Fibroblast of lung (primary cell): ENCODE measurements around the gene CNNM3. TPM values are rescaled to one million over a fixed set of nuclear protein-coding genes. Genes with fewer than 3 reads are reported as not detected.

Experiments
- DNase-seq, 2 donors: peaks; one replicate each; pipeline versions ENCODE4 v3.0.0 to v3.0.0-alpha.2; 2010; ENCODE audit warnings: low read depth in 2 of 2
- H2AFZ ChIP-seq: 2 replicates; pipeline ENCODE4 v1.5.1; 2012; ENCODE audit warnings: low read length, control low read depth, inconsistent platforms
- H3K27ac ChIP-seq: 2 replicates; pipeline ENCODE4 v1.5.1; 2011; ENCODE audit warnings: low read length, control low read depth; ENCODE audit not compliant: insufficient read depth
- H3K27me3 ChIP-seq: 2 replicates; pipeline ENCODE4 v1.5.1; 2011; ENCODE audit warnings: mild to moderate bottlenecking, low read length; ENCODE audit not compliant: control insufficient read depth, insufficient read depth
- H3K36me3 ChIP-seq: 2 replicates; pipeline ENCODE4 v1.5.1; 2011; ENCODE audit warnings: low read length; ENCODE audit not compliant: control insufficient read depth, insufficient read depth
- H3K4me1 ChIP-seq: 2 replicates; pipeline ENCODE4 v1.5.1; 2011; ENCODE audit warnings: low read length; ENCODE audit not compliant: control insufficient read depth, insufficient read depth; ENCODE audit errors: extremely low read depth
- H3K4me2 ChIP-seq: 2 replicates; pipeline ENCODE4 v1.5.1; 2011; ENCODE audit warnings: low read length, control low read depth; ENCODE audit not compliant: insufficient read depth; ENCODE audit errors: extremely low read depth
- H3K4me3 ChIP-seq, 4 experiments: fragments of 200-600 bp in 1 of 4; sonication (generic) in 1 of 4; replicated peaks in 1 of 4; 2 replicates each; pipeline ENCODE4 v1.5.1; 2011 to 2016; ENCODE audit warnings: low read length in 4 of 4, low read depth in 3 of 4, mild to moderate bottlenecking in 3 of 4, control low read depth in 2 of 4, inconsistent platforms in 1 of 4, mixed read lengths in 1 of 4; ENCODE audit not compliant: insufficient read depth in 1 of 4; ENCODE audit errors: control extremely low read depth in 1 of 4
- H3K79me2 ChIP-seq: 2 replicates; pipeline ENCODE4 v1.5.1; 2012; ENCODE audit warnings: mild to moderate bottlenecking, low read length, inconsistent platforms; ENCODE audit not compliant: control insufficient read depth, insufficient read depth
- H3K9ac ChIP-seq: 2 replicates; pipeline ENCODE4 v1.5.1; 2011; ENCODE audit warnings: mild to moderate bottlenecking, low read length, control low read depth; ENCODE audit not compliant: insufficient read depth
- H3K9me3 ChIP-seq: 2 replicates; pipeline ENCODE4 v1.5.1; 2012; ENCODE audit warnings: low read depth, low read length; ENCODE audit not compliant: control insufficient read depth, insufficient read depth
- H4K20me1 ChIP-seq: 2 replicates; pipeline ENCODE4 v1.5.1; 2011; ENCODE audit warnings: low read length; ENCODE audit not compliant: control insufficient read depth, insufficient read depth; ENCODE audit errors: extremely low read depth
- EZH2 ChIP-seq: IDR thresholded peaks from 2 replicates; pipeline ENCODE4 v1.5.1; 2012; ENCODE audit warnings: low read length, control low read depth, mild to moderate bottlenecking; ENCODE audit errors: missing control alignments
- polyA plus RNA-seq, 2 donors: library from polyadenylated mRNA; depleted of rRNA in 1 of 2; stranded (reverse) in 1 of 2; unstranded in 1 of 2; fragments of >200 nt; gene quantifications; 2 replicates each; pipeline ENCODE4 v1.2.1, GENCODE V29; 2011 to 2012; ENCODE audit warnings: missing spikeins in 1 of 2
- total RNA-seq: library from RNA; depleted of rRNA; stranded (reverse); fragments of >200 nt; gene quantifications from 2 replicates; pipeline ENCODE4 v1.2.1, GENCODE V29; 2014
- TF ChIP-seq, protein P1 (sequence below), 2 donors: IDR thresholded peaks in 1 of 2; conservative IDR thresholded peaks in 1 of 2; 1 replicate in 1 of 2; 2 replicates in 1 of 2; pipeline ENCODE4 v1.5.1; 2011 to 2012; ENCODE audit warnings: low read length in 2 of 2, control low read depth in 1 of 2, inconsistent platforms in 1 of 2, low read depth in 1 of 2, mild to moderate bottlenecking in 1 of 2

The CNNM3 gene
- total and polyA plus RNA-seq, 2 donors (not counting 1 experiment from before 2014, with no cell fraction given), result 4.3 to 9.9 TPM

DNA sequence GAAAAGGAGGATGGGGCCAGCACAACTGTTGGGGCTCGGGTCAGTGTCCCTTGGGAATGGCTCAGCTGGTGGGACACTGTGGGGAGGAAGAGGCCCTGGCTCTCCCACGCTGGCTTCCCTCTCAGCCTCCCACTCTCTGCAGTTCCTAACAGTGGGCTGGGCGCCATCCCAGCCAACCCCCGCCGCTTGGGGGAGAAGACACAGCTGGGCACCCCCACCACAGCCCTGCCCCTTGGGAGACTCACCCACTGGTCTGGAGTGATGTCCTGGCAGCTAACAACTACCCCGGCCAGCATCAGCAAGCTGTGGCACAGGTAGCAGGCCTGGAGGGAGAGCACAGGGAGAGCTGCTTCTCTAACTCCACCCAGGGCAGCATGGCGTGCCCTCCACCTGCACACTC is 62.1 kb downstream of the CNNM3 start:
- Histone ChIP-seq H3K27ac (no peak overlapping the region), H3K4me1 (no peaks in the 10 kb centered on the region), H3K4me3 (no peak overlapping the region), H2AFZ (no peak overlapping the region), H3K79me2 (no peaks in the 10 kb centered on the region), H3K9ac (no peak overlapping the region), H3K4me2 (no peak overlapping the region), H3K27me3 (peaks cover 10% of the 10 kb centered on the region), H4K20me1 (no peaks in the 10 kb centered on the region), H3K9me3 (no peaks in the 10 kb centered on the region), H3K36me3 (no peaks in the 10 kb centered on the region)
- TF ChIP-seq, protein P1, sequence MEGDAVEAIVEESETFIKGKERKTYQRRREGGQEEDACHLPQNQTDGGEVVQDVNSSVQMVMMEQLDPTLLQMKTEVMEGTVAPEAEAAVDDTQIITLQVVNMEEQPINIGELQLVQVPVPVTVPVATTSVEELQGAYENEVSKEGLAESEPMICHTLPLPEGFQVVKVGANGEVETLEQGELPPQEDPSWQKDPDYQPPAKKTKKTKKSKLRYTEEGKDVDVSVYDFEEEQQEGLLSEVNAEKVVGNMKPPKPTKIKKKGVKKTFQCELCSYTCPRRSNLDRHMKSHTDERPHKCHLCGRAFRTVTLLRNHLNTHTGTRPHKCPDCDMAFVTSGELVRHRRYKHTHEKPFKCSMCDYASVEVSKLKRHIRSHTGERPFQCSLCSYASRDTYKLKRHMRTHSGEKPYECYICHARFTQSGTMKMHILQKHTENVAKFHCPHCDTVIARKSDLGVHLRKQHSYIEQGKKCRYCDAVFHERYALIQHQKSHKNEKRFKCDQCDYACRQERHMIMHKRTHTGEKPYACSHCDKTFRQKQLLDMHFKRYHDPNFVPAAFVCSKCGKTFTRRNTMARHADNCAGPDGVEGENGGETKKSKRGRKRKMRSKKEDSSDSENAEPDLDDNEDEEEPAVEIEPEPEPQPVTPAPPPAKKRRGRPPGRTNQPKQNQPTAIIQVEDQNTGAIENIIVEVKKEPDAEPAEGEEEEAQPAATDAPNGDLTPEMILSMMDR (conservative IDR thresholded peaks at IDR 0.05 in 1 of 2, IDR thresholded peaks at IDR 0.05 in 1 of 2; ENCODE audit: low read depth in 1 of 2, low read length in 2 of 2), result no peak
- DNase-seq, result no peak

DNA sequence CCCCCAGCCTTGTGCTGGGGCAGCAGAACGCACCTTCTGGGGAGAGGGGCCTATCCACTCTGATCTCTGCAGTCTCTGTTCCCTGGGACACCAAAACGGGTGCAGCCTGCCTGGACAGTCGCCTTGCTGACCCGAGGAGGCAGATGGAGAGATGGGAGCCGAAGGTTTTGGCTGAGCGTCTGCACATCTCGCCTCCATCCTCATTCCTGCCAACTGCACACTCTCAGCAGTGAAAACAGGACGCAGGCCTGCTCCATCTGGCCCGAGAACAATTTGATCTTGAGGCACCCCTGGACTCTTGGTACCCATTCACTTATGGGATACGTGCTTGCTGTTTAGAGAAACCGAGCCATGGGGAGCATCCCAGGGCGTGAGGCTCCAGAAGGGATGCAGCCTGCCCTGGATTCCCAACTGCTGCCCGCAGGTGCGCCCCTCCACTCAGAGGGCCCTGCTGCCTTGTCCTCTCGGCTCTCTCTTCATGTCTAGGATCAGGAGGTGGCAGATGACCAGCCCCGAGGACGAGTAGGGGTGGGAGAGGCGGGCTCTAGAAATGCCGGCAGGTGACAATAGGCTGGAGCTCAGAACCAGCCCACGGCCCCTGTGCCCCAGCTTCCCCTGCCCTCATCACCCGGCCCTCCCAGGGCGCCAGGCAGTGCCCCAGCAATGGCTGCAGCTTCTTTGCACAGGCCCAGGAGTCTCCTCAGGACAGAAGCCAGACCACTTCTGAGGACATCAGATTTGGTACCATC is 62.9 kb downstream of the CNNM3 start:
- H3K79me2 ChIP-seq, result no peaks in the 10 kb centered on the region
- no peaks in the 10 kb centered on the region for H3K36me3 ChIP-seq
- DNase-seq, result no peak
- H3K4me2 ChIP-seq, result no peak overlapping the region
- no peaks in the 10 kb centered on the region for H3K4me1 ChIP-seq
- no peak overlapping the region for H3K27ac ChIP-seq
- no peaks in the 10 kb centered on the region for H3K9me3 ChIP-seq
- H3K9ac ChIP-seq, result no peak overlapping the region
- TF ChIP-seq EZH2, result no peak
- TF ChIP-seq, protein P1 (conservative IDR thresholded peaks at IDR 0.05 in 1 of 2, IDR thresholded peaks at IDR 0.05 in 1 of 2; ENCODE audit: low read depth in 1 of 2, low read length in 2 of 2), result no peak
- no peak overlapping the region for H3K4me3 ChIP-seq
- no peaks in the 10 kb centered on the region for H4K20me1 ChIP-seq
- H2AFZ ChIP-seq, result no peak overlapping the region
- H3K27me3 ChIP-seq, result peaks cover 10% of the 10 kb centered on the region

DNA sequence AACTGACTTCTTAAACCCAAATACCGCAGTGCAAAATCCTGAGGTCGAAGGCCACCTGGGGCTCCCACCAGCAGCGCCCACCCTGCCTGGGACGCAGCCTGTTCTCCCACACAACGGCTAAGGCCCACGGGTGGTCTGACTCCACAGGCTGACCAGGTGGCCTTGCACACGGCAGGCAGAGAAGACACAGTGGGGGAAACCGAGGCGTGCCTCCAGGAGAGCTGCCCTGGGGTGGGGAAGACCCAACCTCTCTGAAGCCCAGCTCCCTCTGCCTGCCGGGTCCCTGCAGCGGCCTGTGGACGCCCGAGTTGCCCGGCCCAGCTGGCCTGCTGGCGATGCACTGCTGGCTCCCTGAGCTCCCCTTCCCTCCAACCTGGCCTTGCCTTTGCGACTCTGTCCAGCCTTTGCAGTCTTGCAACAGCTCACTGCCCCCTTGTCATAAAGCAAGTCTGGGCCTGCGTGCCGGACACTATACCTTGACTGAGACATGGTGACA is 63.5 kb downstream of the CNNM3 start:
- no peaks in the 10 kb centered on the region for H3K4me1 ChIP-seq

More for the DNA sequence above, 63.5 kb downstream of the CNNM3 start:
- Histone ChIP-seq H3K27ac (no peak overlapping the region), H3K4me3 (no peak overlapping the region), H3K4me2 (no peak overlapping the region), H4K20me1 (no peaks in the 10 kb centered on the region), H3K9me3 (no peaks in the 10 kb centered on the region), H3K27me3 (peaks cover 8% of the 10 kb centered on the region), H3K36me3 (no peaks in the 10 kb centered on the region), H3K79me2 (no peaks in the 10 kb centered on the region), H2AFZ (no peak overlapping the region), H3K9ac (no peak overlapping the region)
- no peak for DNase-seq
- TF ChIP-seq, protein P1 (conservative IDR thresholded peaks at IDR 0.05 in 1 of 2, IDR thresholded peaks at IDR 0.05 in 1 of 2; ENCODE audit: low read depth in 1 of 2, low read length in 2 of 2), result no peak
- no peak for TF ChIP-seq EZH2
